ENCODE results near the gene NRG2. TPM values are rescaled to one million over a fixed set of nuclear protein-coding genes. Genes with fewer than 3 reads are reported as not detected.

Gene NRG2
- polyA plus RNA-seq, 5 donors = 6.1 to 10.1 (median 7.4) TPM

- peak in 1 of 2 donors; percentile 30 for DNase-seq
These were observed 1.4 kb downstream of the NRG2 start for GRCh38 chr5:140041492-140042392.

GRCh38 chr5:140041099-140041491, 2.0 kb downstream of the NRG2 start:
- no peak for DNase-seq

- no peak for DNase-seq
These were observed 2.7 kb downstream of the NRG2 start for GRCh38 chr5:140040358-140040757.

- no peak for DNase-seq
These were observed 3.5 kb downstream of the NRG2 start for GRCh38 chr5:140039561-140039960.

- peak; percentile 43 to 46 for DNase-seq
These were observed 4.6 kb downstream of the NRG2 start for GRCh38 chr5:140038373-140038957.

GRCh38 chr5:140037012-140037411, 6.1 kb downstream of the NRG2 start:
- no peak for DNase-seq

- no peak for DNase-seq
These were observed 7.2 kb downstream of the NRG2 start for GRCh38 chr5:140035881-140036280.

GRCh38 chr5:140033037-140033760, 9.9 kb downstream of the NRG2 start:
- no peak for DNase-seq

- no peak for DNase-seq
These were observed 10.8 kb downstream of the NRG2 start for GRCh38 chr5:140032296-140032695.

GRCh38 chr5:140027807-140028206, 15.3 kb downstream of the NRG2 start:
- no peak for DNase-seq

- DNase-seq = no peak
These were observed 17.4 kb downstream of the NRG2 start for GRCh38 chr5:140025736-140026135.

- DNase-seq = no peak
These were observed 18.2 kb downstream of the NRG2 start for GRCh38 chr5:140024928-140025327.

- no peak for DNase-seq
These were observed 19.4 kb downstream of the NRG2 start for GRCh38 chr5:140023611-140024191.

GRCh38 chr5:140020601-140021177, 22.4 kb downstream of the NRG2 start:
- DNase-seq = no peak

GRCh38 chr5:140018920-140019644, 24.0 kb downstream of the NRG2 start:
- no peak for DNase-seq

- DNase-seq = no peak
These were observed 24.6 kb downstream of the NRG2 start for GRCh38 chr5:140018517-140018916.

GRCh38 chr5:140018096-140018481, 25.0 kb downstream of the NRG2 start:
- DNase-seq = no peak

GRCh38 chr5:140017397-140018095, 25.6 kb downstream of the NRG2 start:
- DNase-seq = no peak

GRCh38 chr5:140015706-140016105, 27.4 kb downstream of the NRG2 start:
- no peak for DNase-seq

- no peak for DNase-seq
These were observed 28.3 kb downstream of the NRG2 start for GRCh38 chr5:140014751-140015150.

- no peak for DNase-seq
These were observed 29.6 kb downstream of the NRG2 start for GRCh38 chr5:140013536-140013935.
